A549 (cell line): ENCODE results near the gene COL15A1. TPM values are rescaled to one million over a fixed set of nuclear protein-coding genes. Genes with fewer than 3 reads are reported as not detected.

Source experiments
- ATAC-seq, 2 experiments: fragments of 200-7000 bp in 1 of 2; fragments of >200 bp in 1 of 2; cut with Nextera tagmentation in 1 of 2; cut with Tn5 transposase in 1 of 2; 3 replicates each; pipeline versions ENCODE4 v1.8.0 to v1.9.1; 2018 to 2020; ENCODE audit warnings: mild to moderate bottlenecking in 1 of 2, moderate library complexity in 1 of 2
- CTCF ChIA-PET: fragments of 300-600 bp; sonication (Branson Sonifier 250); formaldehyde crosslinking; extraction: SDS; loops from one replicate; lab custom pipeline; 2021; ENCODE audit warnings: antibody characterized with exemption, inconsistent platforms; lab: Yijun Ruan, JAX
- POLR2A ChIA-PET: fragments of 350-600 bp; formaldehyde crosslinking; extraction: SDS; loops from one replicate; lab custom pipeline; 2021; ENCODE audit warnings: antibody characterized with exemption, inconsistent platforms; lab: Yijun Ruan, JAX
- DNase-seq, 2 experiments: peaks; one replicate each; pipeline versions ENCODE4 v3.0.0 to v3.0.0-alpha.2; 2011 to 2016; ENCODE audit warnings: low read depth in 1 of 2, low spot score in 1 of 2
- FAIRE-seq: peaks from 2 replicates; lab custom pipeline; 2011; peaks lifted over from hg19 to GRCh38; lab: Jason Lieb, UNC
- H3K27ac ChIP-seq, 2 experiments: fragments of >200 bp; sonication (Bioruptor Twin); formaldehyde crosslinking; 3 replicates each; pipeline ENCODE4 v1.5.1; 2016 to 2017
- H3K4me1 ChIP-seq: fragments of >200 bp; sonication (Bioruptor Twin); formaldehyde crosslinking; 3 replicates; pipeline ENCODE4 v1.6.1; 2016
- H3K4me2 ChIP-seq: fragments of >200 bp; sonication (Bioruptor Twin); formaldehyde crosslinking; 3 replicates; pipeline ENCODE4 v1.6.1; 2016
- H3K4me3 ChIP-seq: fragments of >200 bp; sonication (Bioruptor Twin); formaldehyde crosslinking; 3 replicates; pipeline ENCODE4 v1.5.1; 2016
- H3K9me3 ChIP-seq: fragments of >200 bp; sonication (Bioruptor Twin); formaldehyde crosslinking; 3 replicates; pipeline ENCODE4 v1.6.1; 2016
- CHD2 ChIP-seq: fragments of 150-350 bp; IDR thresholded peaks from 2 replicates; pipeline ENCODE4 v1.6.1; 2014; ENCODE audit warnings: low read length; ENCODE audit not compliant: partially characterized antibody
- CHD4 ChIP-seq: fragments of 200-600 bp; sonication (generic); IDR thresholded peaks from 2 replicates; pipeline ENCODE4 v1.6.1; 2016; ENCODE audit warnings: antibody characterized with exemption, mild to moderate bottlenecking, borderline replicate concordance
- E2F6 ChIP-seq: IDR thresholded peaks from 2 replicates; pipeline ENCODE4 v1.6.1; 2012; ENCODE audit warnings: low read depth, borderline replicate concordance
- EHMT2 ChIP-seq: fragments of 200-600 bp; sonication (generic); IDR thresholded peaks from 2 replicates; pipeline ENCODE4 v1.6.1; 2016; ENCODE audit warnings: antibody characterized with exemption, low read depth, mild to moderate bottlenecking, moderate library complexity
- ELK1 ChIP-seq: fragments of 150-350 bp; IDR thresholded peaks from 2 replicates; pipeline ENCODE4 v1.6.1; 2014; ENCODE audit warnings: low read depth, mild to moderate bottlenecking, low read length
- EP300 ChIP-seq, 2 experiments: fragments of >200 bp; sonication (Bioruptor Twin); formaldehyde crosslinking; IDR thresholded peaks; 2 replicates in 1 of 2; 3 replicates in 1 of 2; pipeline ENCODE4 v1.6.1; 2016 to 2017
- GATA3 ChIP-seq: IDR thresholded peaks from 2 replicates; pipeline ENCODE4 v1.6.1; 2012; ENCODE audit warnings: borderline replicate concordance
- HOXB5 ChIP-seq: fragments of 250-450 bp; sonication (Bioruptor Pico); IDR thresholded peaks from 2 replicates; pipeline ENCODE4 v1.5.0; 2020; ENCODE audit warnings: mild to moderate bottlenecking, moderate library complexity
- JUNB ChIP-seq: fragments of >200 bp; sonication (Bioruptor Twin); formaldehyde crosslinking; IDR thresholded peaks from 2 replicates; pipeline ENCODE4 v1.6.1; 2016
- MAFK ChIP-seq: fragments of 450-650 bp; IDR thresholded peaks from 2 replicates; pipeline ENCODE4 v1.6.1; 2014; ENCODE audit not compliant: partially characterized antibody
- MAZ ChIP-seq: fragments of 150-350 bp; IDR thresholded peaks from 2 replicates; pipeline ENCODE4 v1.6.1; 2014; ENCODE audit warnings: antibody characterized with exemption, low read depth, low read length, borderline replicate concordance
- PHF8 ChIP-seq: fragments of 200-600 bp; sonication (generic); IDR thresholded peaks from 2 replicates; pipeline ENCODE4 v1.6.1; 2016; ENCODE audit warnings: low read depth, mild to moderate bottlenecking, antibody characterized with exemption, moderate library complexity, borderline replicate concordance
- RAD21 ChIP-seq, 2 experiments: fragments of >200 bp in 1 of 2; sonication (Bioruptor Twin) in 1 of 2; formaldehyde crosslinking in 1 of 2; IDR thresholded peaks in 1 of 2; conservative IDR thresholded peaks in 1 of 2; 2 replicates in 1 of 2; 3 replicates in 1 of 2; pipeline ENCODE4 v1.6.1; 2012 to 2018; ENCODE audit warnings: inconsistent platforms in 1 of 2
- RARB ChIP-seq: fragments of 250-450 bp; sonication (Bioruptor Pico); IDR thresholded peaks from 2 replicates; pipeline ENCODE4 v1.8.0; 2021; ENCODE audit warnings: mild to moderate bottlenecking, moderate library complexity
- RCOR1 ChIP-seq: fragments of 150-350 bp; IDR thresholded peaks from 2 replicates; pipeline ENCODE4 v1.6.1; 2014; ENCODE audit warnings: antibody characterized with exemption, low read length, low read depth
- SMC3 ChIP-seq: fragments of >200 bp; sonication (Bioruptor Twin); formaldehyde crosslinking; IDR thresholded peaks from 3 replicates; pipeline ENCODE4 v1.6.1; 2018; ENCODE audit warnings: inconsistent platforms
- ZC3H11A ChIP-seq: fragments of 450-650 bp; IDR thresholded peaks from 2 replicates; pipeline ENCODE4 v1.6.1; 2014; ENCODE audit warnings: antibody characterized with exemption, mild to moderate bottlenecking
- ZNF302 ChIP-seq: fragments of 250-450 bp; sonication (Bioruptor Pico); IDR thresholded peaks from 2 replicates; pipeline ENCODE4 v1.9.0; 2021; ENCODE audit warnings: inconsistent platforms, mild to moderate bottlenecking, moderate library complexity
- WGBS: methylation state at CpG from one replicate; pipeline ENCODE4 v1.1.6; 2017; ENCODE audit errors: missing lambda C conversion rate; 5-methylcytosine and 5-hydroxymethylcytosine counted together
- polyA plus RNA-seq, 4 experiments: library from polyadenylated mRNA; depleted of rRNA in 3 of 4; stranded (reverse); fragments of >200 nt; fragmentation: RNase III in 1 of 4; extraction: RNeasy Plus Mini Kit Qiagen cat#74134 plus additional on column Dnase treatment in 1 of 4; gene quantifications; 2 replicates in 3 of 4; 3 replicates in 1 of 4; pipeline ENCODE4 v1.2.3, GENCODE V29; 2011 to 2017
- TF ChIP-seq, protein P1 (sequence below): IDR thresholded peaks from 2 replicates; pipeline ENCODE4 v1.6.1; 2012
- TF ChIP-seq, protein P2 (sequence below): fragments of >200 bp; sonication (Bioruptor Twin); formaldehyde crosslinking; IDR thresholded peaks from 3 replicates; pipeline ENCODE4 v1.5.1; 2016
- TF ChIP-seq, protein P3 (sequence below): fragments of 250-450 bp; sonication (Bioruptor Pico); IDR thresholded peaks from 2 replicates; pipeline ENCODE4 v1.5.0; 2021; ENCODE audit warnings: mild to moderate bottlenecking, moderate library complexity, borderline replicate concordance
- TF ChIP-seq, protein P4 (sequence below): fragments of >200 bp; sonication (Bioruptor Twin); formaldehyde crosslinking; IDR thresholded peaks from 3 replicates; pipeline ENCODE4 v1.6.1; 2016
- TF ChIP-seq, protein P5 (sequence below): fragments of 250-450 bp; sonication (Bioruptor Pico); IDR thresholded peaks from 2 replicates; pipeline ENCODE4 v1.5.0; 2020; ENCODE audit warnings: low read depth, mild to moderate bottlenecking, moderate library complexity

COL15A1 gene
- polyA plus RNA-seq, 2 of the 4 experiments (the other 2 are of a cell fraction) = 0.09 to 0.12 TPM

DNA sequence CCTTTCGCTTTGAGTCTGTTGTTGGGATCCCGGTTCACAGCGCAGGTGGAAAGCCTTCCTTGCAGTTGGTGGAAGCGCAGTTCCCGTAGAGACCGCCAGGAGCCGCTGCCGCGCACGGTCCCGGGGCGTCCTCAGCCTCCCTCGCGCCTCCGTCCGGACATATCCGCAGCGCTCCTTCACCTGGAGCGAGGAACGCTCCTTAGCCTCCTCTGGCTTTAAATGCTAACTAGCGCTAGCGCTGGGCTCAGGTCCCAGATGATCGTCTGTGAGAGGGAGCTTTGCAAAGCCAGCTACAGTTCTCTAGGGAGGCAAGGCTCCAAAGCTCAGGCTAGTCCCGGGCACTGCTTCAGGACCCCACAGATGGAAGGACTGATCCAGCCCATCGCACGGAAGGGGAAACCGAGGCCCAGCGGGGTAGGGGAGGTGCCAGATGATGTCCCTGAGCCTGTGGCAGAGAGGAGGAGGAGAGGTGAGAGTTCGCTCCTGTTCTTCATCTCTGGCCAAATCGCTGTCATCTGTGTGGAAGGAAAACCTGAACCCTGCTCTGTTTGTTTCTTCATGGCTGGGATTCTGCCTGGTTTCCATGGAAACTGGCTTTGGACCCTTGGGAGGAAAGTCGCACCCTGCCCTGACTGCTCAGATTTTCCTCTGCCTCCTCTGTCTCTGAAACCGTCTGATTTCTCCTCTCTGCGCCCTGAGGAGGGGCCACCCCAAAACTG lies 31.4 kb downstream of the COL15A1 start:
- Histone ChIP-seq H3K4me1 (peaks cover 4% of the 10 kb centered on the region; the same call in 1 of the 3 replicates), H3K4me3 (peak overlapping the region; percentile 24; the same call in 2 of the 3 replicates), H3K4me2 (peak overlapping the region; percentile 92), H3K9me3 (no peaks in the 10 kb centered on the region), H3K27ac (peak overlapping the region in 1 of 2 experiments; percentile 31; a peak in 1 of 6 replicates)
- peak; percentile 90 to 97 for ATAC-seq
- TF ChIP-seq, protein P1, sequence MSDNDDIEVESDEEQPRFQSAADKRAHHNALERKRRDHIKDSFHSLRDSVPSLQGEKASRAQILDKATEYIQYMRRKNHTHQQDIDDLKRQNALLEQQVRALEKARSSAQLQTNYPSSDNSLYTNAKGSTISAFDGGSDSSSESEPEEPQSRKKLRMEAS = peak; percentile 64
- TF ChIP-seq EHMT2 = no peak
- no peak for TF ChIP-seq ZNF302 (CRISPR knock-in tag)
- peak; percentile 73 to 82 for TF ChIP-seq RAD21 (conservative IDR thresholded peaks at IDR 0.05 in 1 of 2, IDR thresholded peaks at IDR 0.05 in 1 of 2)
- TF ChIP-seq GATA3 = no peak
- TF ChIP-seq EP300 (IDR thresholded peaks at IDR 0.05) = no peak
- TF ChIP-seq SMC3 = peak; percentile 90
- no peak for TF ChIP-seq RCOR1
- TF ChIP-seq, protein P2, sequence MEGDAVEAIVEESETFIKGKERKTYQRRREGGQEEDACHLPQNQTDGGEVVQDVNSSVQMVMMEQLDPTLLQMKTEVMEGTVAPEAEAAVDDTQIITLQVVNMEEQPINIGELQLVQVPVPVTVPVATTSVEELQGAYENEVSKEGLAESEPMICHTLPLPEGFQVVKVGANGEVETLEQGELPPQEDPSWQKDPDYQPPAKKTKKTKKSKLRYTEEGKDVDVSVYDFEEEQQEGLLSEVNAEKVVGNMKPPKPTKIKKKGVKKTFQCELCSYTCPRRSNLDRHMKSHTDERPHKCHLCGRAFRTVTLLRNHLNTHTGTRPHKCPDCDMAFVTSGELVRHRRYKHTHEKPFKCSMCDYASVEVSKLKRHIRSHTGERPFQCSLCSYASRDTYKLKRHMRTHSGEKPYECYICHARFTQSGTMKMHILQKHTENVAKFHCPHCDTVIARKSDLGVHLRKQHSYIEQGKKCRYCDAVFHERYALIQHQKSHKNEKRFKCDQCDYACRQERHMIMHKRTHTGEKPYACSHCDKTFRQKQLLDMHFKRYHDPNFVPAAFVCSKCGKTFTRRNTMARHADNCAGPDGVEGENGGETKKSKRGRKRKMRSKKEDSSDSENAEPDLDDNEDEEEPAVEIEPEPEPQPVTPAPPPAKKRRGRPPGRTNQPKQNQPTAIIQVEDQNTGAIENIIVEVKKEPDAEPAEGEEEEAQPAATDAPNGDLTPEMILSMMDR = peak; percentile 82
- 0 out of 2 replicates have a peak, but pooled peaks have one; percentile 37 for TF ChIP-seq MAZ
- DNase-seq = peak; percentile 75 to 86
- 15% methylated on average over 24 of the region's 33 CpGs for whole genome bisulfite sequencing
- ChIA-PET CTCF (interaction anchor here (0.7 to 8.3 kb wide), 32 partner anchors 9 to 189 kb away, joined by 3 to 125 read pairs (median 4); partner anchors contain the start of gene TGFBR1), POLR2A (no interaction called here)
- no peak for FAIRE-seq

DNA sequence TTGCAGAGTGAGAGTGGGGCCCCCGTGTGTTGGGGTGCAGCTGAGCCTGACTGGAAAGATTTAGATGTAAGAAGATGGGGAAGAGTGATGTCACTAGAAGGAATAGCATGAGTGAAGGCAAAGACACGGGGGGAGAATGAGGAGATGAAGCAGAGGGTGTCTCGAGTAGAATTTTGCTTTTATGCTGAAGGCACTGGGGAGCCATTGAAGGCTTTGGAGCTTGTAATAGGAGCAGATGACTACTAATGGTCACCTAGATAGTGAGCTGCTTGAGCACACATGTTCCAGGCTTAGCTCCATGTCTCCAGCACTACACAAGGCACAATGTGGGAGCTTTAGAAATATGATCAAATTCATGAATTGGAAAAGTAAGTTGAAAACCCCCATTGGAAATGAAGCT lies 32.1 kb downstream of the COL15A1 start:
- no peak for ATAC-seq
- CTCF ChIA-PET = interaction anchor here (0.7 to 8.3 kb wide), 16 partner anchors 8 to 173 kb away, joined by 3 to 125 read pairs (median 7); no protein-coding TSS in a partner anchor

More for the DNA sequence above, 32.1 kb downstream of the COL15A1 start:
- WGBS = 31% methylated on average over 3 of the region's 3 CpGs
- no peak for FAIRE-seq
- Histone ChIP-seq H3K4me3 (no peak overlapping the region), H3K4me2 (no peak overlapping the region), H3K27ac (no peak overlapping the region), H3K4me1 (peaks cover 4% of the 10 kb centered on the region; the same call in 1 of the 3 replicates), H3K9me3 (no peaks in the 10 kb centered on the region)
- TF ChIP-seq ELK1 = no peak
- no peak for TF ChIP-seq MAFK
- TF ChIP-seq RCOR1 = no peak
- no peak for TF ChIP-seq RAD21 (conservative IDR thresholded peaks at IDR 0.05 in 1 of 2, IDR thresholded peaks at IDR 0.05 in 1 of 2)
- TF ChIP-seq CHD2 = no peak
- TF ChIP-seq CHD4 = no peak
- TF ChIP-seq EHMT2 = no peak
- no peak for TF ChIP-seq E2F6
- TF ChIP-seq, protein P3, sequence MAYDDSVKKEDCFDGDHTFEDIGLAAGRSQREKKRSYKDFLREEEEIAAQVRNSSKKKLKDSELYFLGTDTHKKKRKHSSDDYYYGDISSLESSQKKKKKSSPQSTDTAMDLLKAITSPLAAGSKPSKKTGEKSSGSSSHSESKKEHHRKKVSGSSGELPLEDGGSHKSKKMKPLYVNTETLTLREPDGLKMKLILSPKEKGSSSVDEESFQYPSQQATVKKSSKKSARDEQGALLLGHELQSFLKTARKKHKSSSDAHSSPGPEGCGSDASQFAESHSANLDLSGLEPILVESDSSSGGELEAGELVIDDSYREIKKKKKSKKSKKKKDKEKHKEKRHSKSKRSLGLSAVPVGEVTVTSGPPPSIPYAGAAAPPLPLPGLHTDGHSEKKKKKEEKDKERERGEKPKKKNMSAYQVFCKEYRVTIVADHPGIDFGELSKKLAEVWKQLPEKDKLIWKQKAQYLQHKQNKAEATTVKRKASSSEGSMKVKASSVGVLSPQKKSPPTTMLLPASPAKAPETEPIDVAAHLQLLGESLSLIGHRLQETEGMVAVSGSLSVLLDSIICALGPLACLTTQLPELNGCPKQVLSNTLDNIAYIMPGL (CRISPR knock-in tag) = no peak
- TF ChIP-seq JUNB = no peak
- TF ChIP-seq PHF8 = no peak
- no peak for TF ChIP-seq ZC3H11A
- no peak for TF ChIP-seq HOXB5
- no peak for TF ChIP-seq RARB (CRISPR knock-in tag)
- TF ChIP-seq, protein P4, sequence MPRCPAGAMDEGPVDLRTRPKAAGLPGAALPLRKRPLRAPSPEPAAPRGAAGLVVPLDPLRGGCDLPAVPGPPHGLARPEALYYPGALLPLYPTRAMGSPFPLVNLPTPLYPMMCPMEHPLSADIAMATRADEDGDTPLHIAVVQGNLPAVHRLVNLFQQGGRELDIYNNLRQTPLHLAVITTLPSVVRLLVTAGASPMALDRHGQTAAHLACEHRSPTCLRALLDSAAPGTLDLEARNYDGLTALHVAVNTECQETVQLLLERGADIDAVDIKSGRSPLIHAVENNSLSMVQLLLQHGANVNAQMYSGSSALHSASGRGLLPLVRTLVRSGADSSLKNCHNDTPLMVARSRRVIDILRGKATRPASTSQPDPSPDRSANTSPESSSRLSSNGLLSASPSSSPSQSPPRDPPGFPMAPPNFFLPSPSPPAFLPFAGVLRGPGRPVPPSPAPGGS = no peak
- TF ChIP-seq, protein P2 = no peak
- TF ChIP-seq, protein P5, sequence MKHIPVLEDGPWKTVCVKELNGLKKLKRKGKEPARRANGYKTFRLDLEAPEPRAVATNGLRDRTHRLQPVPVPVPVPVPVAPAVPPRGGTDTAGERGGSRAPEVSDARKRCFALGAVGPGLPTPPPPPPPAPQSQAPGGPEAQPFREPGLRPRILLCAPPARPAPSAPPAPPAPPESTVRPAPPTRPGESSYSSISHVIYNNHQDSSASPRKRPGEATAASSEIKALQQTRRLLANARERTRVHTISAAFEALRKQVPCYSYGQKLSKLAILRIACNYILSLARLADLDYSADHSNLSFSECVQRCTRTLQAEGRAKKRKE (CRISPR knock-in tag) = no peak
- TF ChIP-seq MAZ = no peak
- no peak for DNase-seq
- POLR2A ChIA-PET = no interaction called here
